ENCODE data around the gene FBXL13. TPM values are rescaled to one million over a fixed set of nuclear protein-coding genes. Genes with fewer than 3 reads are reported as not detected.
"Not testable (repeated sequence)": the region's sequence is repeated elsewhere in the genome, so short reads cannot be mapped to it uniquely, and the experiment has no call there.

The FBXL13 gene
- total and polyA plus RNA-seq, 5 donors from 2014 or later: 0.19 to 0.42 TPM; not detected in 3

GRCh38 chr7:102902052-102902451 lies 172.5 kb downstream of the FBXL13 start:
- not testable (repeated sequence) for H3K4me3 Mint-ChIP-seq; H3K9me3 Mint-ChIP-seq; H3K36me3 ChIP-seq (ENCODE audit: control insufficient read depth, insufficient read depth, low read length); DNase-seq; ATAC-seq (ENCODE audit: low read depth in 2 of 2); H3K27ac ChIP-seq (ENCODE audit: insufficient read depth, low read length, poor library complexity, severe bottlenecking); H3K9me3 ChIP-seq (ENCODE audit: control insufficient read depth in 2 of 2, low read length in 2 of 2); H3K27me3 ChIP-seq (ENCODE audit: control insufficient read depth, insufficient read depth, low read length); H3K4me1 Mint-ChIP-seq; H3K4me3 ChIP-seq (ENCODE audit: low read depth, low read length); H3K36me3 Mint-ChIP-seq; H3K27ac Mint-ChIP-seq; H3K4me1 ChIP-seq (ENCODE audit: control insufficient read depth, insufficient read depth, low read length, poor library complexity, severe bottlenecking)
- peaks cover 24% of the 10 kb centered on the region for H3K27me3 Mint-ChIP-seq

GRCh38 chr7:102898532-102898859 lies 176.1 kb downstream of the FBXL13 start:
- H3K27ac ChIP-seq (ENCODE audit: insufficient read depth, low read length, poor library complexity, severe bottlenecking): no peak overlapping the region
- ATAC-seq (ENCODE audit: low read depth in 2 of 2) (no peak), DNase-seq (no peak)
- Mint-ChIP-seq H3K27ac (no peak overlapping the region), H3K27me3 (peaks cover 19% of the 10 kb centered on the region), H3K9me3 (peaks cover 0 to 2% (median 0%) of the 10 kb centered on the region in 7 donors), H3K4me1 (no peaks in the 10 kb centered on the region), H3K4me3 (no peak overlapping the region), H3K36me3 (no peaks in the 10 kb centered on the region)
- H3K9me3 ChIP-seq (ENCODE audit: control insufficient read depth in 2 of 2, low read length in 2 of 2): no peaks in the 10 kb centered on the region
- no peak overlapping the region for H3K4me3 ChIP-seq (ENCODE audit: low read depth, low read length)
- H3K36me3 ChIP-seq (ENCODE audit: control insufficient read depth, insufficient read depth, low read length): no peaks in the 10 kb centered on the region
- no peaks in the 10 kb centered on the region for H3K4me1 ChIP-seq (ENCODE audit: control insufficient read depth, insufficient read depth, low read length, poor library complexity, severe bottlenecking)
- no peaks in the 10 kb centered on the region for H3K27me3 ChIP-seq (ENCODE audit: control insufficient read depth, insufficient read depth, low read length)

GRCh38 chr7:102897856-102898531 lies 176.6 kb downstream of the FBXL13 start:
- peaks cover 0 to 2% (median 0%) of the 10 kb centered on the region in 7 donors for H3K9me3 Mint-ChIP-seq
- Histone ChIP-seq H3K9me3 (ENCODE audit: control insufficient read depth in 2 of 2, low read length in 2 of 2) (no peaks in the 10 kb centered on the region), H3K27ac (ENCODE audit: insufficient read depth, low read length, poor library complexity, severe bottlenecking) (no peak overlapping the region), H3K4me3 (ENCODE audit: low read depth, low read length) (no peak overlapping the region), H3K4me1 (ENCODE audit: control insufficient read depth, insufficient read depth, low read length, poor library complexity, severe bottlenecking) (no peaks in the 10 kb centered on the region), H3K27me3 (ENCODE audit: control insufficient read depth, insufficient read depth, low read length) (no peaks in the 10 kb centered on the region), H3K36me3 (ENCODE audit: control insufficient read depth, insufficient read depth, low read length) (no peaks in the 10 kb centered on the region)
- no peaks in the 10 kb centered on the region for H3K4me1 Mint-ChIP-seq
- no peaks in the 10 kb centered on the region for H3K36me3 Mint-ChIP-seq
- peaks cover 18% of the 10 kb centered on the region for H3K27me3 Mint-ChIP-seq
- DNase-seq (no peak), ATAC-seq (ENCODE audit: low read depth in 2 of 2) (no peak)
- no peak overlapping the region for H3K4me3 Mint-ChIP-seq
- H3K27ac Mint-ChIP-seq: no peak overlapping the region

- no peak for DNase-seq
- Mint-ChIP-seq H3K36me3 (no peaks in the 10 kb centered on the region), H3K4me1 (no peaks in the 10 kb centered on the region), H3K4me3 (no peak overlapping the region), H3K27me3 (peaks cover 11% of the 10 kb centered on the region), H3K9me3 (peaks cover 0 to 2% (median 0%) of the 10 kb centered on the region in 7 donors), H3K27ac (no peak overlapping the region)
- no peak overlapping the region for H3K4me3 ChIP-seq (ENCODE audit: low read depth, low read length)
- no peaks in the 10 kb centered on the region for H3K9me3 ChIP-seq (ENCODE audit: control insufficient read depth in 2 of 2, low read length in 2 of 2)
- H3K4me1 ChIP-seq (ENCODE audit: control insufficient read depth, insufficient read depth, low read length, poor library complexity, severe bottlenecking): no peaks in the 10 kb centered on the region
- no peaks in the 10 kb centered on the region for H3K36me3 ChIP-seq (ENCODE audit: control insufficient read depth, insufficient read depth, low read length)
- no peak for ATAC-seq (ENCODE audit: low read depth in 2 of 2)
- no peak overlapping the region for H3K27ac ChIP-seq (ENCODE audit: insufficient read depth, low read length, poor library complexity, severe bottlenecking)
- H3K27me3 ChIP-seq (ENCODE audit: control insufficient read depth, insufficient read depth, low read length): no peaks in the 10 kb centered on the region
Measured at GRCh38 chr7:102897211-102897631, 177.4 kb downstream of the FBXL13 start.

- Mint-ChIP-seq H3K4me1 (no peaks in the 10 kb centered on the region), H3K27me3 (peaks cover 4% of the 10 kb centered on the region), H3K9me3 (peaks cover 0 to 2% (median 0%) of the 10 kb centered on the region in 7 donors), H3K27ac (no peak overlapping the region), H3K4me3 (no peak overlapping the region), H3K36me3 (no peaks in the 10 kb centered on the region)
- Histone ChIP-seq H3K4me1 (ENCODE audit: control insufficient read depth, insufficient read depth, low read length, poor library complexity, severe bottlenecking) (no peaks in the 10 kb centered on the region), H3K36me3 (ENCODE audit: control insufficient read depth, insufficient read depth, low read length) (no peaks in the 10 kb centered on the region), H3K27me3 (ENCODE audit: control insufficient read depth, insufficient read depth, low read length) (no peaks in the 10 kb centered on the region), H3K9me3 (ENCODE audit: control insufficient read depth in 2 of 2, low read length in 2 of 2) (no peaks in the 10 kb centered on the region), H3K4me3 (ENCODE audit: low read depth, low read length) (no peak overlapping the region), H3K27ac (ENCODE audit: insufficient read depth, low read length, poor library complexity, severe bottlenecking) (no peak overlapping the region)
- ATAC-seq (ENCODE audit: low read depth in 2 of 2) (no peak), DNase-seq (no peak)
Measured at GRCh38 chr7:102896585-102896984, 178.0 kb downstream of the FBXL13 start.

- Mint-ChIP-seq H3K4me3 (peak overlapping the region in 1 of 4 donors; percentile 43), H3K27ac (no peak overlapping the region), H3K4me1 (no peaks in the 10 kb centered on the region), H3K27me3 (peaks cover 4% of the 10 kb centered on the region), H3K9me3 (peaks cover 0 to 2% (median 0%) of the 10 kb centered on the region in 7 donors), H3K36me3 (no peaks in the 10 kb centered on the region)
- Histone ChIP-seq H3K9me3 (ENCODE audit: control insufficient read depth in 2 of 2, low read length in 2 of 2) (no peaks in the 10 kb centered on the region), H3K4me3 (ENCODE audit: low read depth, low read length) (no peak overlapping the region), H3K36me3 (ENCODE audit: control insufficient read depth, insufficient read depth, low read length) (no peaks in the 10 kb centered on the region), H3K27me3 (ENCODE audit: control insufficient read depth, insufficient read depth, low read length) (no peaks in the 10 kb centered on the region), H3K27ac (ENCODE audit: insufficient read depth, low read length, poor library complexity, severe bottlenecking) (no peak overlapping the region), H3K4me1 (ENCODE audit: control insufficient read depth, insufficient read depth, low read length, poor library complexity, severe bottlenecking) (no peaks in the 10 kb centered on the region)
- ATAC-seq (ENCODE audit: low read depth in 2 of 2) (no peak), DNase-seq (no peak)
Measured at GRCh38 chr7:102895602-102896001, 179.0 kb downstream of the FBXL13 start.

GRCh38 chr7:102892631-102893278 lies 181.8 kb downstream of the FBXL13 start:
- Mint-ChIP-seq H3K4me1 (no peaks in the 10 kb centered on the region), H3K36me3 (no peaks in the 10 kb centered on the region), H3K27ac (peak overlapping the region in 1 of 3 donors; percentile 7), H3K9me3 (peaks cover 0 to 2% (median 0%) of the 10 kb centered on the region in 7 donors), H3K27me3 (peaks cover 11% of the 10 kb centered on the region), H3K4me3 (no peak overlapping the region)
- DNase-seq (no peak), ATAC-seq (ENCODE audit: low read depth in 2 of 2) (no peak)
- H3K4me1 ChIP-seq (ENCODE audit: control insufficient read depth, insufficient read depth, low read length, poor library complexity, severe bottlenecking): no peaks in the 10 kb centered on the region
- H3K4me3 ChIP-seq (ENCODE audit: low read depth, low read length): no peak overlapping the region
- H3K36me3 ChIP-seq (ENCODE audit: control insufficient read depth, insufficient read depth, low read length): no peaks in the 10 kb centered on the region
- H3K27ac ChIP-seq (ENCODE audit: insufficient read depth, low read length, poor library complexity, severe bottlenecking): no peak overlapping the region
- no peaks in the 10 kb centered on the region for H3K9me3 ChIP-seq (ENCODE audit: control insufficient read depth in 2 of 2, low read length in 2 of 2)
- no peaks in the 10 kb centered on the region for H3K27me3 ChIP-seq (ENCODE audit: control insufficient read depth, insufficient read depth, low read length)
